MG63 (cell line): ENCODE data around the gene TRIP10. TPM values are rescaled to one million over a fixed set of nuclear protein-coding genes. Genes with fewer than 3 reads are reported as not detected.
A peak's percentile ranks its signal among the peaks of the same experiment; 100 is the strongest.
"Not testable (repeated sequence)": the region's sequence is repeated elsewhere in the genome, so short reads cannot be mapped to it uniquely, and the experiment has no call there.

Source experiments
- DNase-seq: peaks from one replicate; pipeline ENCODE4 v3.0.0-alpha.2; 2020
- H3K27me3 ChIP-seq: fragments of 250-450 bp; sonication (Bioruptor Pico); 2 replicates; pipeline ENCODE4 v1.5.1; 2020; ENCODE audit warnings: mild to moderate bottlenecking, moderate library complexity
- H3K36me3 ChIP-seq: fragments of 250-450 bp; sonication (Bioruptor Pico); 2 replicates; pipeline ENCODE4 v1.5.1; 2020; ENCODE audit warnings: mild to moderate bottlenecking, moderate library complexity
- H3K4me3 ChIP-seq: fragments of 250-450 bp; sonication (Bioruptor Pico); 2 replicates; pipeline ENCODE4 v1.5.1; 2020; ENCODE audit warnings: mild to moderate bottlenecking, moderate library complexity
- H3K9me3 ChIP-seq: fragments of 250-450 bp; sonication (Bioruptor Pico); 2 replicates; pipeline ENCODE4 v1.5.1; 2020; ENCODE audit warnings: mild to moderate bottlenecking, moderate library complexity
- total RNA-seq: library from RNA; depleted of rRNA; stranded (reverse); fragments of >200 nt; shearing (Covaris generic); gene quantifications from 2 replicates; pipeline ENCODE4 v1.2.3, GENCODE V29; 2014; ENCODE audit warnings: low replicate concordance

Gene TRIP10
- total RNA-seq, 1 experiment from 2014 or later, result 58.3 TPM

GRCh38 chr19:6768236-6768785, 28.8 kb downstream of the TRIP10 start:
- Histone ChIP-seq H3K36me3 (no peaks in the 10 kb centered on the region), H3K4me3 (no peak overlapping the region), H3K9me3 (no peaks in the 10 kb centered on the region), H3K27me3 (no peaks in the 10 kb centered on the region)
- no peak for DNase-seq

DNA sequence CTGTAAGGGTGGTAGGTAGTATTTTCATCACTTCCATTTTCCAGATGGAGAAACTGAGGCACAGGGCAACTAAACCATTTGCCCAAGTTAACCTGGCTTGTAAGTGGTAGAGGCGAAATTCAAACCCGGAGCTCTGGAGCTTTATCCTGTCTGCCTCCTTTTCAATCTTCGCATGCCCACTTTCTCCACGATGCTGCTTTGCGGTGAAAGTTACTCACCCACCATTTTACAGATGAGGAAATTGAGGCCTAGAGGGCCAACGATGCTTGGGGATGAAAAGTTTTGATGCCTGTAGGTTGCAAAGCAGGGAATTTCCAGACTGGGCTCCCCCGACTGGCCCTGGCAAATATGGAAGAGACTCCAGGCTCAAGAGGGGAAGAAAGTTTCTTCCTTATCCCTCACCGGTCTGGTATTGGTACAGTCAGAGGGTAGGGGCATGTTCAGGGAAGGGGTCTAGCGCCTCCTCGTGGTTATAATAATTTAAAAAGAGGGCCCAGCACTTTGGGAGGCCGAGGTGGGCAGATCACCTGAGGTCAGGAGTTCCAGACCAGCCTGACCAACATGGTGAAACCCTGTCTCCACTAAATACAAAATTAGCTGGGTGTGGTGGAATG, 29.6 kb downstream of the TRIP10 start:
- no peak for DNase-seq
- H3K4me3 ChIP-seq, result no peak overlapping the region
- no peaks in the 10 kb centered on the region for H3K36me3 ChIP-seq
- H3K9me3 ChIP-seq, result no peaks in the 10 kb centered on the region
- no peaks in the 10 kb centered on the region for H3K27me3 ChIP-seq

- H3K27me3 ChIP-seq, H3K9me3 ChIP-seq, DNase-seq, H3K4me3 ChIP-seq, H3K36me3 ChIP-seq: not testable (repeated sequence)
These were observed 32.2 kb downstream of the TRIP10 start for GRCh38 chr19:6771648-6772027.

DNA sequence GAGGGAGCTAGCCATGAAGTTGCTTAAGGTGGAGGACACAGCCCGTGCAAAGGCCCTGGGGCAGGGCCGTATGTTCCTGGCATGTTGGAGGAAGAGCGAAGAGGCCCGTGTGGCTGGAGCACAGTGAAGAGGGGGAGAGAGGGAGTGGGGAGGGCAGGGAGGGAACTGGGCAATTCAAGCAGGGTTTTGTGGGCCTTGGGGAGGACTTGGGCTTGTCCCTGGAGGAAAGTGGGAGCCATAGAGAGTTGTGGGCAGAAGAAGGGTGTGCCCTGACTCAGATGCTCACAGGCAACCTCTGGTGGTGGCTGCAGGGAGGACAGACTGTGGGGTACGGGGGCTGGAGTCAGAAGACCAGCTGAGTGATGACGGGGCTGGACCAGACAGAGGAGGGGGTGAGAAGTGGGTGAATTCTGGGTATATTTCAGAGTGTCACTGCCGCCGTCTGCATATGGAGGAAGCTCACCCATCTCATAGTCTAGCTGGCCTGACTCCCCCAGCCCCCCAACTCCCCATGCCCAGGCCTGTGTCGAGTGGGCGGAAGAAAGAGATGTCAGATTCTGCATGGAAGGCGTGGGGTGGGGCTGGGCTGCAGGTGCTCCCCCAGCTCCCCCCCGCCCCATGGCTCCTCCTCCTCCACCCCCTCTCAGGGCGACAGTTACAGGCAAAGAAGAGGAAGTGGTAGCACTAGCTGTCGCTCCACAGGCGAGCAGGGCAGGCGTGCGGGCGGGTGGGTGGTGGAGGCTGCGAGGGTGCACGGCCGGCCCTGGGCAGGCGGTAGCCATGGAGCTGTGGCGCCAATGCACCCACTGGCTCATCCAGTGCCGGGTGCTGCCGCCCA, 32.8 kb downstream of the TRIP10 start, which contains the start of gene VAV1:
Gene VAV1, plus strand, starts transcription at position 681 of the 838 bp plus-strand sequence. Its CDS starts 100 bp downstream, at position 781.
- Histone ChIP-seq H3K9me3 (no peaks in the 10 kb centered on the region), H3K36me3 (no peaks in the 10 kb centered on the region), H3K4me3 (no peak within 1 kb of the TSS), H3K27me3 (no peaks in the 10 kb centered on the region)
- DNase-seq, result no peak

DNA sequence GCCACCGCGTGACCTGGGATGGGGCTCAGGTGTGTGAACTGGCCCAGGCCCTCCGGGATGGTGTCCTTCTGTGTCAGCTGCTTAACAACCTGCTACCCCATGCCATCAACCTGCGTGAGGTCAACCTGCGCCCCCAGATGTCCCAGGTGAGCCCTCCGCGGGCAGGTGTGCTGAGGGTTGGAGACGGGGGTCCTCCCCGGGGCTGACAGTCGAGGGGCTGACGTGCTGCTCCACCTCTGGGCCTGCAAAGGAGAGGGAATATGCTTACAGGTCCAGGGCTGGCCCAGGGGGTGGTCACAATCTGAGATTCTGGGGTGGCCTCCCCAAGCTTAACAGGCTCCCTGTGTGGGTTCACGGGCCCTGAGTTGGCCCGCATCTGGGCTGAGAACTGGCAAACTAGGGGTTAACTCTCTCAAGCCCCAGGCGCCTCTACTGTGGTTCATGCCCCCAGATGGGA, 33.4 kb downstream of the TRIP10 start:
- DNase-seq, result no peak
- H3K4me3 ChIP-seq, result no peak overlapping the region
- no peaks in the 10 kb centered on the region for H3K36me3 ChIP-seq
- H3K27me3 ChIP-seq, result no peaks in the 10 kb centered on the region
- H3K9me3 ChIP-seq, result no peaks in the 10 kb centered on the region

GRCh38 chr19:6773323-6773931, 33.9 kb downstream of the TRIP10 start:
- Histone ChIP-seq H3K9me3 (no peaks in the 10 kb centered on the region), H3K36me3 (no peaks in the 10 kb centered on the region), H3K4me3 (no peak overlapping the region), H3K27me3 (no peaks in the 10 kb centered on the region)
- DNase-seq, result no peak

DNA sequence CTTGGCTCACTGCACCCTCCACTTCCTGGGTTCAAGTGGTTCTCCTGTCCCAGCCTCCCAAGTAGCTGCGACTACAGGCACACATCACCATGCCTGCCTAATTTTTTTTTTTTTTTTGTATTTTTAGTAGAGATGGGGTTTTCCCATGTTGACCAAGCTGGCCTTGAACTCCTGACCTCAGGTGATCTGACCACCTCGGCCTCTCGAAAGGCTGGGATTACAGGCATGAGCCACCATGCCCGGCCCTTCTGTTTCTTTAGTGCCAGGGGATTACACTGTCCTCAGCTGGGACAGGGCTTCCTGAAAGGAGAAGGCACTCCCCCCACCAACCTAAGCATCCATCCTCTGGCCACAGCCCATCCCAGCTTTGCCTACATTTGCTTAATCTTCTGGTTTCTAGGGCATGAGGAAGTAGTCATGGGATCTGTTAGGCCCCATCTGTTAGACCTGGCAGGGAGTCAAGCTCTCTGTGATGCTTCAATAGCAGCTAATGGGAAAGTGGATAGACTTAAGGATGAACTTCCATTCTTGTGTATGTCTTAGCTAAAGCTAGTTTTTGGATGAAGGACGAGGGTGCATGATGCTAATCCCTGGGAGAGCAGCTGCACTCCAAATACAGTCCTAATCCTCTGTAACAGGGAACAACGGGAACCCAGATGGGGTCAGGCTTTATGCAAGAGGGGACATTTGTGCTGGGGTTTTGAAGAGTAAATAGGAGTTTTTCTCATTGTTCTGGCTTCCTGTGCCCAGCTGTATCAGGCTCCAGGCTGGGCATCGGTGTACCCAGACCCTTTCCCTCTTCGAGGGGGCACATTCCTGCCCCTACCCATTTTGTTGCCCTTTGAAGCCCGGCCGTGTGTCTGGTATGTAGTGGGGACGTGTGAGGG, 35.6 kb downstream of the TRIP10 start:
- peak; percentile 22 for DNase-seq
- Histone ChIP-seq H3K27me3 (no peaks in the 10 kb centered on the region), H3K9me3 (no peaks in the 10 kb centered on the region), H3K4me3 (no peak overlapping the region), H3K36me3 (no peaks in the 10 kb centered on the region)

- H3K9me3 ChIP-seq, H3K36me3 ChIP-seq, H3K4me3 ChIP-seq, DNase-seq, H3K27me3 ChIP-seq: not testable (repeated sequence)
These were observed 36.6 kb downstream of the TRIP10 start for GRCh38 chr19:6776045-6776444.

- Histone ChIP-seq H3K4me3 (no peak overlapping the region), H3K9me3 (no peaks in the 10 kb centered on the region), H3K36me3 (no peaks in the 10 kb centered on the region), H3K27me3 (no peaks in the 10 kb centered on the region)
- DNase-seq, result no peak
These were observed 37.5 kb downstream of the TRIP10 start for GRCh38 chr19:6776999-6777398.

DNA sequence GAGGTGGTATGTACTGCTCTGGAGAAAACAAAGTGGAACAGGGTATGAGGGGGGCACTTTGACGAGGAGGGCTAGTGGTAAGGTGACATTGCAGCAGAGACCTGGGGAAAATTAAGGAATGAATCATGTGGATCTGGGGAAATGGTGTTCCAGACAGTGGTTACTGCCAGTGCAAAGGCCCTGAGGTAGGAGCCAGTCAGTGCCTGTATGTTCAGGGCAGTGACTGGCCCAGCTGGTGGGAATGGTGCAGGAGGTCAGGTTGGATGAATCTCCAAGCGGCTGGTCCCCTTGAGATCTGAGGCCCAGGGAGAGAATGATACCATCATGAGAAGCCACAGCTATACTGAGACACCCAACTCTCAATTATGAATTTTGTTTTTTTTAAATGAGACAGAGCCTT, 38.0 kb downstream of the TRIP10 start:
- Histone ChIP-seq H3K4me3 (no peak overlapping the region), H3K27me3 (no peaks in the 10 kb centered on the region), H3K9me3 (no peaks in the 10 kb centered on the region), H3K36me3 (no peaks in the 10 kb centered on the region)
- DNase-seq, result no peak

- no peaks in the 10 kb centered on the region for H3K36me3 ChIP-seq
- H3K27me3 ChIP-seq, result no peaks in the 10 kb centered on the region
- H3K4me3 ChIP-seq, result no peak overlapping the region
- H3K9me3 ChIP-seq, result no peaks in the 10 kb centered on the region
- DNase-seq, result no peak
These were observed 38.9 kb downstream of the TRIP10 start for GRCh38 chr19:6778386-6778785.

- H3K27me3 ChIP-seq, result no peaks in the 10 kb centered on the region
- H3K36me3 ChIP-seq, result no peaks in the 10 kb centered on the region
- DNase-seq, result peak; percentile 47
- H3K9me3 ChIP-seq, result no peaks in the 10 kb centered on the region
- H3K4me3 ChIP-seq, result no peak overlapping the region
These were observed 39.7 kb downstream of the TRIP10 start for GRCh38 chr19:6779206-6779605.

DNA sequence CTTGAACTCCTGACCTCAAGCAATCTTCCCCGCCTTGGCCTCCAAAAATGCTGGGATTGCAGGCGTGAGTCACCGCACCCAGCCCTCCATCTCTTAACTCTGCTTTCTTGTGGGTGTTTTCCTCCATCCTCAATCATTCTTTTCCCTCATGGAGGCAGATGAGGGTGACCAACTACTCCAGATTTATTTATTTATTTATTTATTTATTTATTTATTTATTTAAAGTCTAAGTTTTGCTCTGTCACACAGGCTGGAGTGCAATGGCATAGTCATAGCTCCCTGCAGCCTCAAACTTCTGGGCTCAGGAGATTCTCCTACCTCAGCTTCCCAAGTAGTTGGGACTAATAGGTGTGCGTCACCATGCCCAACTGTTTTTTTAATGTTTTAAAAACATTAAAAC, 47.9 kb downstream of the TRIP10 start:
- Histone ChIP-seq H3K27me3 (no peaks in the 10 kb centered on the region), H3K4me3 (no peak overlapping the region), H3K9me3 (no peaks in the 10 kb centered on the region), H3K36me3 (no peaks in the 10 kb centered on the region)
- no peak for DNase-seq

DNA sequence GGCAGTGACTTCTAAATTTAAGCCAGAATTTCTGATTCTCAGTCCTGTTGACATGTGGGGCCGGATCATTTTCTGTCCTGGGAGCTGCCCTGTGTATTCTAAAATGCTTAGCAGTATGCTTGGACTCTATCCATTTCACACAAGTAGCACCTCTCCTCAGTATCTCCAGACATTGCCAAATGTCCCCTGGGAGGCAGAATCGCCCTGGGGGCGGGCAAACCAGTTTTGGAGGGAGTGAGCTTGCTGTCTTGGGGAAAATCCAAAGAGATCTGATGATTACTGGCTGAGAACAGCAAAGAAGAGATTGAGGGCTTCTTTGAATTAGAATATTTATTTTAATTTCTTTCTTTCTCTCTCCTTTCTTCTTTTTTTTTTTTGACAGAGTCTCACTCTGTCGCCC, 49.4 kb downstream of the TRIP10 start:
- DNase-seq, result no peak
- Histone ChIP-seq H3K36me3 (no peaks in the 10 kb centered on the region), H3K9me3 (no peaks in the 10 kb centered on the region), H3K4me3 (no peak overlapping the region), H3K27me3 (no peaks in the 10 kb centered on the region)

DNA sequence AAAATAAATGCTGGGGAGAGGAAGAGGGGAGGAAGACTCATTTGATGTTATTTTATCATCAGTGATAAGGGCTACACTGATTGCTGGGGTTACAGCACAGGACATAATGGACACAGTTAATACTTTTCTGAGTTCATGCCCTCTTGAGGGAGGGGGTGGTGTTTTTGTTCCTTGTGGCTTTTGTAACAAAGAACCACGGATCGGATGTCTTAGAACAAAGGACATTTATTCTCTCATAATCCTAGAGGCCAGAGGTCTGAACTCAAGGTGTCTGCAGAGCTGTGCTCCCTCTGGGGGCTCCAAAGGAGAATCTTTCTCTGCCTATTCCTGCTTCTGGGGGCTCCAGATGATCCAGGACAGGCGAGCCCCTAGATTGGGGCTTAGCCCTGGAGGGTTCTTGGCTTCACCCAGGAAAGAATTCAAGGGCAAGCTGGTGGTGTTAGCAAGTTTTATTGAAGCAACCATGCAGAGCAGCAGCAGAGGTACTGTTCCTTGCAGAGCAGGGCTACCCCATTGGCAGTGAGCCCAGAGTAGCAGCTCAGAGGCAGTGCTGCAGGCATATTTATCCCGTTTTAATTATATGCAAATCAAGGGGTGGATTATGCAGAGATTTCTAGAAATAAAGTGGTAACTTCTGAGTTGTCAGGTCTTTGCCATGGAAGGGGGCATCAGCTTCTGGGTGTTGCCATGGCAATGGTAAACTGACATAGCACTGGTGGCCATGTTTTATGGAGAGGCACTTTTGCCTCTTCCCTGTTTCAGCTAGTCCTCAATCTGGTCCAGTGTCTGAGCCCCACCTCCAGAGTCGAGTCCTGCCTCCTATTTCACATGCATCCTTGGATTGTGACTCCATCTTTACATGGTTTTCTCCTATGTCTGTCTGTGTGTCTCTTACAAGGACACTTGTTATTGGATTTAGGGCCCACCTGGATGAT, 51.0 kb downstream of the TRIP10 start:
- no peak for DNase-seq
- H3K27me3 ChIP-seq, result no peaks in the 10 kb centered on the region
- no peaks in the 10 kb centered on the region for H3K36me3 ChIP-seq
- no peak overlapping the region for H3K4me3 ChIP-seq
- H3K9me3 ChIP-seq, result no peaks in the 10 kb centered on the region
